Measurements from ENCODE around the gene CD9.

CD9 gene

DNA sequence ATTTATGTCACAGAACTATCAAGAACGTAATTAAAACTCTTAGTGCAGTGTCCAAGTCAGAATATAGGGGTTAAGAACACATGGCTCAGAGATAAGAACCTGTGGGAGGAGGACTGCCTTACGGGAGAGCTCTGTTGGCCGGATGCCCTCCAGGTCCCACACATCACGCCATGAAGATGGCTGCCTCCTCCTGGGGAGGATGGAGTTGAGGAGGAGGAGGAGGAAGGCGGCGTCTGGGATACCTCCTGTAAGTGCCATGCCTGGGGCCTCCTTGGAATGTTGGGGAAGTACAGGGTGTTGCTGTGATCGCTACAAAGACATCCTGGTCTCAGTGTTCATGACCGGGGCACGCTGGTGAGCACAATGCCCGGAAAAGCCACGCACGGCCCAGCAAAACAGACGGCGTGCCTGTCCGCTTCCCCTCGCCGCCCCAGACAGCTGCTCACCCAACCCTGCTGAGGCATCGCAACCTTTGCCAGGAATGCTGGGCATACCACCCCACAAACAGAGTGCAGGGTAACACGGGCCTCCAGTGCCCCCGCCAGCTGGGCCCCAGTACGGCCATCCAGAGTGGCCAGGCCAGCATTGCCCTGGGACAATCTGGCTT is 28.7 kb upstream of the CD9 start:
- H3K27ac ChIP-seq (ENCODE audit: insufficient read depth in 1 of 2, low read depth in 1 of 2, low read length in 2 of 2, poor library complexity in 1 of 2, severe bottlenecking in 2 of 2): no peak overlapping the region
- POLR2A ChIA-PET: no interaction called here

DNA sequence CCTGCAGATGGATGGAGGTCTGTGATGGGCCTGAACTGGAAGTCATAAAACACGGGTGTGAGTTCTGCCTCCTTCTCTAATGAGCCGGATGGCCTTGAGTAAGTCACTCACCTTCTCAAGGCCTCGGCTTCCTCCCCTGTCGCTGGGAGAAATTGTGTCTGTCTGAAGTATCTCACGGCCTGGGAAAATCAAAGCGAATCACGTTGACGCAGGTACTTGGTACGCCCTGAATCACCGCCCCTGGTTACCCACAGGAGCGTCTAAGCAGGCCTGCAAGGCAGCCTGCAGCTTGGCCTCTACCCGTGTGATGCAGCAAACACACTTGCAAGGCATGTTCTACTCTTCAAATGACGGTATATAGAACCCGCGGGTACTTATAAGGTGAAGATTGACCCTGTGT is 28.1 kb upstream of the CD9 start:
- CTCF ChIA-PET: no interaction called here
- POLR2A ChIA-PET: no interaction called here
- Histone ChIP-seq H3K4me3 (ENCODE audit: control insufficient read depth in 1 of 7, extremely low read depth in 1 of 7, insufficient read depth in 4 of 7, low read depth in 2 of 7, low read length in 6 of 7) (no peak overlapping the region), H3K36me3 (ENCODE audit: control insufficient read depth in 4 of 4, insufficient read depth in 4 of 4, low read length in 3 of 4) (no peaks in the 10 kb centered on the region), H3K9me3 (ENCODE audit: control extremely low read depth in 1 of 5, control insufficient read depth in 4 of 5, insufficient read depth in 2 of 5, low read depth in 1 of 5, low read length in 4 of 5) (peaks cover 0 to 2% (median 0%) of the 10 kb centered on the region in 5 experiments), H3K27ac (ENCODE audit: insufficient read depth in 1 of 2, low read depth in 1 of 2, low read length in 2 of 2, poor library complexity in 1 of 2, severe bottlenecking in 2 of 2) (no peak overlapping the region), H3K4me1 (ENCODE audit: control extremely low read depth in 1 of 4, control insufficient read depth in 4 of 4, insufficient read depth in 4 of 4, low read length in 3 of 4) (peaks cover 5 to 29% (median 23%) of the 10 kb centered on the region in 4 experiments), H3K27me3 (replicated peaks in 2 of 5; ENCODE audit: control insufficient read depth in 4 of 5, insufficient read depth in 5 of 5, low read length in 4 of 5) (no peaks in the 10 kb centered on the region)
- WGBS (ENCODE audit: insufficient coverage): 94% methylated on average over 14 of the region's 15 CpGs
- DNase-seq: no peak

More for the DNA sequence above, 28.7 kb upstream of the CD9 start:
- peaks cover 5 to 35% (median 28%) of the 10 kb centered on the region in 4 experiments for H3K4me1 ChIP-seq (ENCODE audit: control extremely low read depth in 1 of 4, control insufficient read depth in 4 of 4, insufficient read depth in 4 of 4, low read length in 3 of 4)
- WGBS (ENCODE audit: insufficient coverage): 91% methylated on average over 20 of the region's 21 CpGs
- H3K9me3 ChIP-seq (ENCODE audit: control extremely low read depth in 1 of 5, control insufficient read depth in 4 of 5, insufficient read depth in 2 of 5, low read depth in 1 of 5, low read length in 4 of 5): peaks cover 0 to 2% (median 0%) of the 10 kb centered on the region in 5 experiments
- H3K27me3 ChIP-seq (replicated peaks in 2 of 5; ENCODE audit: control insufficient read depth in 4 of 5, insufficient read depth in 5 of 5, low read length in 4 of 5): no peaks in the 10 kb centered on the region
- no peak overlapping the region for H3K4me3 ChIP-seq (ENCODE audit: control insufficient read depth in 1 of 7, extremely low read depth in 1 of 7, insufficient read depth in 4 of 7, low read depth in 2 of 7, low read length in 6 of 7)
- CTCF ChIA-PET: interaction anchor here (0.6 kb wide), 3 partner anchors 38 to 272 kb away, joined by 3 to 4 read pairs (median 3); no protein-coding TSS in a partner anchor
- no peak for DNase-seq
- H3K36me3 ChIP-seq (ENCODE audit: control insufficient read depth in 4 of 4, insufficient read depth in 4 of 4, low read length in 3 of 4): no peaks in the 10 kb centered on the region

DNA sequence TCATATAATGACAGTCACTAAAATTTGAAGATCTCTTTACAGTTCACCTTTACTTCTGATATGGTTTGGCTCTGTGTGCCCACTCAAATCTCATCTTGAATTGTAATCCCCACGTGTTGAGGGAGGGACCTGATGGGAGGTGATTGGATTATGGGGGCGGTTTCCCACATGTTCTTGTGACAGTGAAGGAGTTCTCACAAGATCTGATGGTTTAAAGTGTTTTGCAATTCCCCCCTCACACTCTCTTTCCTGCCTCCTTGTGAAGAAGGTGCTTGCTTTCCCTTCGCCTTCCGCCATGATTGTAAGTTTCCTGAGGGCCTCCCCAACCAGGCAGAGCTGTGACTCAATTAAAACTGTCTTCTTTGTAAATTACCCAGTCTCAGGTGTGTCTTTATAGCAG is 27.3 kb upstream of the CD9 start:
- Histone ChIP-seq H3K36me3 (ENCODE audit: control insufficient read depth in 4 of 4, insufficient read depth in 4 of 4, low read length in 3 of 4) (no peaks in the 10 kb centered on the region), H3K27ac (ENCODE audit: insufficient read depth in 1 of 2, low read depth in 1 of 2, low read length in 2 of 2, poor library complexity in 1 of 2, severe bottlenecking in 2 of 2) (no peak overlapping the region), H3K27me3 (replicated peaks in 2 of 5; ENCODE audit: control insufficient read depth in 4 of 5, insufficient read depth in 5 of 5, low read length in 4 of 5) (no peaks in the 10 kb centered on the region), H3K4me1 (ENCODE audit: control extremely low read depth in 1 of 4, control insufficient read depth in 4 of 4, insufficient read depth in 4 of 4, low read length in 3 of 4) (peaks cover 2 to 22% (median 15%) of the 10 kb centered on the region in 4 experiments), H3K4me3 (ENCODE audit: control insufficient read depth in 1 of 7, extremely low read depth in 1 of 7, insufficient read depth in 4 of 7, low read depth in 2 of 7, low read length in 6 of 7) (no peak overlapping the region), H3K9me3 (ENCODE audit: control extremely low read depth in 1 of 5, control insufficient read depth in 4 of 5, insufficient read depth in 2 of 5, low read depth in 1 of 5, low read length in 4 of 5) (peaks cover 0 to 2% (median 0%) of the 10 kb centered on the region in 5 experiments)
- ChIA-PET CTCF (interaction anchor here (0.8 to 1.0 kb wide), 2 partner anchors 9 to 111 kb away, joined by 3 read pairs; no protein-coding TSS in a partner anchor), POLR2A (no interaction called here)
- WGBS (ENCODE audit: insufficient coverage): 42% methylated on average over 2 of the region's 4 CpGs
- no peak for DNase-seq

DNA sequence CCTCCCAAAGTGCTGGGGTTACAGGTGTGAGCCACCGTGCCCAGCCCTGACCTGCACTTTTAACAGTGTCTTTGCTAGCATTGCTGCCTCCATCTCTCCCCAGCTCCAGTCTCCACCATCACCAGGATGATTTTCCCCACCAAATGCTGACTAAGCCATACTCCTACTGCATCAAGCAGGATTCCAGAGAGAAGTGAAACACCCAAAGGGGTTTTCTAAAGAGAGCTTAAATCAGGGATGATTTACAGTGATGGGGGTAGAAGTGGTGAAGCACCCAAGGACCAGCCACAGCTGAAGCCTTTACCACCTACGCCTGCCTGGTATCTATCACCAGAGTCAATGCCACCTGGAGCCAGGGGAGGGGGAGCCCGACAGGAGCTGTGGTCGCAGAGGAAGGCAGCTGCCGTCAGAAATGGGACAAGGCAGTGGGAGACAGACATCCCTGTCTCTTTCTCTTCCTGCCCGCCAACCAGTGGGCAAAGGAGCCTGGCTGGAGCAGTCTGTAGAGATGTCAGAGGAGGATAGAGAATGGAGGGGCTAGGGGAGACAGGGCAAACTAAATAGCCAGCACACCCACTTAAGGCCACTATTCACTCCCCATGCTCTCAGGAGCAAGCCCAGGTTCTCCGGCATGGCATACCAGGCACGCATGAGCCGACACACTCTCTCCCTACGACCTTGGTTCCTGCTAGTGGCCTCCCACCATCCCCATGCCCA is 22.4 kb upstream of the CD9 start:
- H3K27me3 ChIP-seq (replicated peaks in 2 of 5; ENCODE audit: control insufficient read depth in 4 of 5, insufficient read depth in 5 of 5, low read length in 4 of 5): no peaks in the 10 kb centered on the region
- no peak overlapping the region for H3K27ac ChIP-seq (ENCODE audit: insufficient read depth in 1 of 2, low read depth in 1 of 2, low read length in 2 of 2, poor library complexity in 1 of 2, severe bottlenecking in 2 of 2)
- no peaks in the 10 kb centered on the region for H3K36me3 ChIP-seq (ENCODE audit: control insufficient read depth in 4 of 4, insufficient read depth in 4 of 4, low read length in 3 of 4)
- H3K9me3 ChIP-seq (ENCODE audit: control extremely low read depth in 1 of 5, control insufficient read depth in 4 of 5, insufficient read depth in 2 of 5, low read depth in 1 of 5, low read length in 4 of 5): peaks cover 0 to 2% (median 0%) of the 10 kb centered on the region in 5 experiments
- DNase-seq: no peak
- ChIA-PET CTCF (interaction anchor here (1.7 to 2.1 kb wide), 2 partner anchors 9 to 17 kb away, joined by 5 to 7 read pairs; no protein-coding TSS in a partner anchor), POLR2A (interaction anchor here (0.7 kb wide), 1 partner anchor 178 kb away, joined by 4 read pairs; no protein-coding TSS in a partner anchor)
- H3K4me1 ChIP-seq (ENCODE audit: control extremely low read depth in 1 of 4, control insufficient read depth in 4 of 4, insufficient read depth in 4 of 4, low read length in 3 of 4): peaks cover 0 to 13% (median 12%) of the 10 kb centered on the region in 4 experiments
- WGBS (ENCODE audit: insufficient coverage): 95% methylated on average over 5 of the region's 10 CpGs
- no peak overlapping the region for H3K4me3 ChIP-seq (ENCODE audit: control insufficient read depth in 1 of 7, extremely low read depth in 1 of 7, insufficient read depth in 4 of 7, low read depth in 2 of 7, low read length in 6 of 7)

DNA sequence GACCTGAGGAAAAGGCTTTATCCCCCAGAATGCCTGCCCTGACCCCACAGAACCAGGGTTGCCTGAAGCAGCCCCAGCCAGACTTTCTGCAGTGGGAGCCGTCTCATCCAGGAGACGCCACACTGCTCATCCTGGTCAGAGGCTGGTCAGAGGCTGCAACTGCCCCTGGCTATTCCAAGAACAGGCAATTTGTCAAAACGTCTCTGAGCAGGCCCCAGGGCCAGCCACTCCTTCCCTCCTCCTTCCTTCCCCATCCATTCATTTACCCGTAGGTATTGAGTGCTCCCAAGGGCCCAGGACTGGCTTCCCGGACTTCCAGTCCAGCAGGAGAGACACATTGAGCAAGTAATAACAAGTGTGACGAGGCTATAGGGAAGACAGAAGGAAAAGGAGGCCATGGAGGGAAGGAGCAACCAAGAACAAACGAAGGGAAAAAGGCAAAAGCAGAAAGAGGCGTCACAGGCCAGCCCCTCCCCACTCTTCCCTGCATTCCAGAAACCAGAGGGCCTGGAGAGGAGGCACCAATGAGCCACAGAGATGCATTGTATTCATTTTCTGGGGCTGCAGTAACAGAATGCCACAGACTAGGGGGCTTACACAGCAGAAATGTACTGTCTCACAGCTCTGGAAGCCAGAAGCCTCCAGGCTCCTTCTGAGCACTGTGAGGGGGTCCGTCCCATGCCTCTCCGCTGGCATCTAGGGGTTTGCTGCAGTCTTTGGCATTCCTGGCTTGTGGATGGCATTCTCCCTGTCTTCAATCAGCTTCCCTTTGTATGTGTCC is 21.0 kb upstream of the CD9 start:
- CTCF ChIA-PET: interaction anchor here (2.1 kb wide), 1 partner anchor 11 kb away, joined by 7 read pairs; no protein-coding TSS in a partner anchor
- POLR2A ChIA-PET: interaction anchor here (0.6 kb wide), 1 partner anchor 62 kb away, joined by 3 read pairs; no protein-coding TSS in a partner anchor
- 80% methylated on average over 8 of the region's 10 CpGs for WGBS (ENCODE audit: insufficient coverage)

DNA sequence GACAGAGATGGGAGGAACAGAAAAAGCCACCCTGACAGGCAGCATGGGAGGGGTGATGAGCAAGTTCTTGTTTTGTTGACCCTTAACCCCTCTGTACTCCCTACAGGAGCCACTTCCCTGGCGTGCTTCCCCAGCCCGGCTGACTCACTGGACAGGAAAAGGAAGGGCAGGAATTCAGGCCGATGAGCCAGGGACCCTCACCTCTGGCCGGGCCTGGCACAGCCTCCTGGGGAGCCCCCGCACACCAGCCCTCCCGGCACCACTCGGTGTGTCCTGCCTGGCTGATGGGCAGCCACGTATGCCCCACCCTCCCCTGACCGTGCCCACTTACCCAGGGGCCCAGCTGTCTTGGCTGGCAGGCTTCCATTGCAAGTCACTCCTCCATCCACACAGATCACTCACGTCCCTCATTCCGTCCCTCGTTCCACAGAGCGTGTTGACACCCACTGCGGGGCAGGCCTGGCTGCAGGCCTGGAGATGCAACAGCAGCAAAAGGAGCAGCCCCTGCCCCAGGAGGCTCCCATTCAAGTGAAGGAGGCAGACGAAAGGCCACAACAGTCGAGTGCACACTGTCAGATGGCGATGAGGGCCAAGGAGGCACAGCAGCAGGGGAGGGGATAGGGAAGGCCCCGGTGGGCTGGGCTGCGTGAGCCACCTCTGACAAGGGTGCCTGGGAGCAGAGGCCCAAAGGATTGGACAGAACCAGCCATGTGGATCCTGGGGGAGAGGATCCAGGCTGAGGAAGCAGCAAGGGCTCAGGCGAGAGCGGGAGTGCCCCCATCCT is 19.7 kb upstream of the CD9 start:
- Histone ChIP-seq H3K27ac (ENCODE audit: insufficient read depth in 1 of 2, low read depth in 1 of 2, low read length in 2 of 2, poor library complexity in 1 of 2, severe bottlenecking in 2 of 2) (no peak overlapping the region), H3K9me3 (ENCODE audit: control extremely low read depth in 1 of 5, control insufficient read depth in 4 of 5, insufficient read depth in 2 of 5, low read depth in 1 of 5, low read length in 4 of 5) (no peaks in the 10 kb centered on the region), H3K4me3 (ENCODE audit: control insufficient read depth in 1 of 7, extremely low read depth in 1 of 7, insufficient read depth in 4 of 7, low read depth in 2 of 7, low read length in 6 of 7) (no peak overlapping the region), H3K4me1 (ENCODE audit: control extremely low read depth in 1 of 4, control insufficient read depth in 4 of 4, insufficient read depth in 4 of 4, low read length in 3 of 4) (peaks cover 0 to 20% (median 18%) of the 10 kb centered on the region in 4 experiments), H3K36me3 (ENCODE audit: control insufficient read depth in 4 of 4, insufficient read depth in 4 of 4, low read length in 3 of 4) (no peaks in the 10 kb centered on the region), H3K27me3 (replicated peaks in 2 of 5; ENCODE audit: control insufficient read depth in 4 of 5, insufficient read depth in 5 of 5, low read length in 4 of 5) (no peaks in the 10 kb centered on the region)
- no peak for DNase-seq
- ChIA-PET CTCF (no interaction called here), POLR2A (no interaction called here)
- 98% methylated on average over 10 of the region's 21 CpGs for WGBS (ENCODE audit: insufficient coverage)

More for the DNA sequence above, 21.0 kb upstream of the CD9 start:
- H3K27ac ChIP-seq (ENCODE audit: insufficient read depth in 1 of 2, low read depth in 1 of 2, low read length in 2 of 2, poor library complexity in 1 of 2, severe bottlenecking in 2 of 2): no peak overlapping the region
- peaks cover 0 to 20% (median 18%) of the 10 kb centered on the region in 4 experiments for H3K4me1 ChIP-seq (ENCODE audit: control extremely low read depth in 1 of 4, control insufficient read depth in 4 of 4, insufficient read depth in 4 of 4, low read length in 3 of 4)
- peak in 1 of 3 donors; percentile 18 for DNase-seq
- no peak overlapping the region for H3K4me3 ChIP-seq (ENCODE audit: control insufficient read depth in 1 of 7, extremely low read depth in 1 of 7, insufficient read depth in 4 of 7, low read depth in 2 of 7, low read length in 6 of 7)
- H3K36me3 ChIP-seq (ENCODE audit: control insufficient read depth in 4 of 4, insufficient read depth in 4 of 4, low read length in 3 of 4): no peaks in the 10 kb centered on the region
- H3K27me3 ChIP-seq (replicated peaks in 2 of 5; ENCODE audit: control insufficient read depth in 4 of 5, insufficient read depth in 5 of 5, low read length in 4 of 5): no peaks in the 10 kb centered on the region
- H3K9me3 ChIP-seq (ENCODE audit: control extremely low read depth in 1 of 5, control insufficient read depth in 4 of 5, insufficient read depth in 2 of 5, low read depth in 1 of 5, low read length in 4 of 5): peaks cover 0 to 1% (median 0%) of the 10 kb centered on the region in 5 experiments

All from common myeloid progenitor, CD34-positive (primary cell).